HK-2 (cell line): ENCODE measurements around the gene BANP.
"Not testable (repeated sequence)": the region's sequence is repeated elsewhere in the genome, so short reads cannot be mapped to it uniquely, and the experiment has no call there.

Experiments
- DNase-seq: peaks from one replicate; pipeline ENCODE4 v3.0.0-alpha.2; 2018; ENCODE audit not compliant: unreplicated experiment

The BANP gene

DNA sequence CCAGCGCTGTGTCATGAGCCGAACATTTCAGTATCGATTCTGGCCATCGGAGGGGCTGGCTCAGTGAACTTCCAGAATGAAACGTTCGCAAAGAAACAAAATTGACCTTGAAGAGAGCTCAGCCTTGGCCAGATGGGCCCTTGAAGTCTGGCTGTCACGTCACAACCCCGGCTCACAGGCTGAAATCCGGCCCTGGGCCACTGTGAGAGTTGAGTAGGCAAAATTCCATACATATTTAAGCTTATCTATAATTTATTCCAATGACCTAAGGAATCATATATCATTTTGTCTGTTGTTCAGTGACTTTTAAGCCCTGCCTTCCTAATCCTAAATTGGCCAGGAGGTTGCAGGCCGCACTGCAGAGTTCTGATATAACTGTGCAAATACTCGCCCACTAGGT lies 170.2 kb downstream of the BANP start:
- not testable (repeated sequence) for DNase-seq

DNA sequence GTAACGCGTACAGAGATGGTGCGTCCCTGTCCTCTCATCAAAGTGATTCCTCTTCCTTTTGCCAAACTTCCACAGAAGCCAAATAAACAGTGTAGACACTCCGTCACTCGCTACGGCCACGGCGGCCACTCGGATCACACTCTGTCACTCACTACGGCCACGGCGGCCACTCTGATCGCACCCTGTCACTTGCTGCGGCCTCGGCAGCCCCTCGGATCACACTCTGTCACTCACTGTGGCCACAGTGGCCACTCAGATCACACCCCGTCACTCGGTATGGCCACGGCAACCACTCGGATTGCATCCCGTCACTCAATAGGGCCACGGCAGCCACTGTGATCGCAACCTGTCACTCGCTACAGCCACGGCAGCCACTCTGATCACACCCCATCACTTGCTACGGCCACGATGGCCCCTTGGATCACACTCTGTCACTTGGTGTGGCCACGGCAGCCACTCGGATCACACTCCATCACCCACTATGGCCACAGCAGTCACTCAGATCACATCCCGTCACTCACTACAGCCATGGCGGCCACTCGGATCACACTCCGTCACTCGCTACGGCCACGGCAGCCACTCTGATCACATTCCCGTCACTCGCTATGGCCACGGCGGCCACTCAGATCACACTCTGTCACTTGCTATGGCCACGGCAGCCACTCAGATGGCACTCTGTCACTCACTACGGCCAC lies 170.8 kb downstream of the BANP start:
- DNase-seq, result no peak
